Astrocyte of the cerebellum (primary cell): ENCODE results near the gene GRB10.

Experiments used
- DNase-seq: peaks from one replicate; pipeline ENCODE4 v3.0.0-alpha.2; 2011; ENCODE audit warnings: low read depth
- H3K4me3 ChIP-seq: 2 replicates; pipeline ENCODE4 v1.5.1; 2011; ENCODE audit warnings: mild to moderate bottlenecking, low read depth, low read length, moderate library complexity
- in situ Hi-C: cut with HindIII; loops from 2 replicates; pipeline ENCODE4 v1.10.0; 2017; ENCODE audit warnings: low sequenced_read_pairs
- TF ChIP-seq, protein P1 (sequence below): IDR thresholded peaks from 2 replicates; pipeline ENCODE4 v1.5.1; 2012; ENCODE audit warnings: low read length, low read depth, moderate library complexity, mild to moderate bottlenecking; ENCODE audit errors: missing control alignments

GRB10 gene

DNA sequence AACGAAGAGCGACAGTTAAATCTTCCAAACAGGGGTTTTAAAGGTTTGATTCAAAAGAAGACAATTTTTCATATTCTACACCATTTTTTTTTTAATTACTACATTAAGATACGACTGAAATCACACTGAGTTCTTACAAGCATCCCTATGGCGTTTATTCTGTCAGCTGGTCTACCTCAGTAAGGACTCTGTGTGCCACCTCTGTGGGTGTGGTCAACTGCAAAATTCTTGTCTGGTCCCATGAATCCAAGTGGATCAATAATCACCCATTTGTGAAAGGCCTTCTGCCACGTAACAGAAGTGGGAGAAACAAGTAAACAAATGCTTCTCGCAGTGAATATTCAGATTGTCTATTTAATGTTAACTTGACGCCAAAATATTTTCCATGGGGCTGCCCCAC is 104.1 kb downstream of the GRB10 start:
- DNase-seq = no peak
- TF ChIP-seq, protein P1, sequence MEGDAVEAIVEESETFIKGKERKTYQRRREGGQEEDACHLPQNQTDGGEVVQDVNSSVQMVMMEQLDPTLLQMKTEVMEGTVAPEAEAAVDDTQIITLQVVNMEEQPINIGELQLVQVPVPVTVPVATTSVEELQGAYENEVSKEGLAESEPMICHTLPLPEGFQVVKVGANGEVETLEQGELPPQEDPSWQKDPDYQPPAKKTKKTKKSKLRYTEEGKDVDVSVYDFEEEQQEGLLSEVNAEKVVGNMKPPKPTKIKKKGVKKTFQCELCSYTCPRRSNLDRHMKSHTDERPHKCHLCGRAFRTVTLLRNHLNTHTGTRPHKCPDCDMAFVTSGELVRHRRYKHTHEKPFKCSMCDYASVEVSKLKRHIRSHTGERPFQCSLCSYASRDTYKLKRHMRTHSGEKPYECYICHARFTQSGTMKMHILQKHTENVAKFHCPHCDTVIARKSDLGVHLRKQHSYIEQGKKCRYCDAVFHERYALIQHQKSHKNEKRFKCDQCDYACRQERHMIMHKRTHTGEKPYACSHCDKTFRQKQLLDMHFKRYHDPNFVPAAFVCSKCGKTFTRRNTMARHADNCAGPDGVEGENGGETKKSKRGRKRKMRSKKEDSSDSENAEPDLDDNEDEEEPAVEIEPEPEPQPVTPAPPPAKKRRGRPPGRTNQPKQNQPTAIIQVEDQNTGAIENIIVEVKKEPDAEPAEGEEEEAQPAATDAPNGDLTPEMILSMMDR = no peak
- no peak overlapping the region for H3K4me3 ChIP-seq
- in situ Hi-C loops = no loop called here

DNA sequence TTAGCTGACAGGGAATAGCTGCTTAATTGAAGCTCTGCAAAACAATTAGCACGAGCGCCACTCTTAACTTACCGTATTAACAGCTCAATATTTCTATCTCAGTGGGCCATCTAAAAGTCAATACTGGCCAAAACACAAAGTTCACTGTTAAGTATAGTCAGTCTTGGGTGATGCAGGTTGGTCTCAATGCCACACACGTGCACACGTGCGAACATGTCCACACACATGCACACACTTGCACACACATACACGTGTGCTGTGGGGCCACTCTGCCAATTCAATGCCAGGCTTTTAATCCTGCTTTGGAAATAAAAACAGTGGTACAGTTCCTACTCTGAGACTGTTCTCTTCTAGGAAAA is 105.1 kb downstream of the GRB10 start:
- DNase-seq = no peak
- TF ChIP-seq, protein P1 = no peak
- in situ Hi-C loops = no loop called here
- no peak overlapping the region for H3K4me3 ChIP-seq

- H3K4me3 ChIP-seq = no peak overlapping the region
- TF ChIP-seq, protein P1 = no peak
- in situ Hi-C loops = no loop called here
- no peak for DNase-seq
Measured at GRCh38 chr7:50676740-50677637, 105.7 kb downstream of the GRB10 start.

- no peak overlapping the region for H3K4me3 ChIP-seq
- in situ Hi-C loops = no loop called here
- TF ChIP-seq, protein P1 = no peak
- no peak for DNase-seq
Measured at GRCh38 chr7:50676079-50676478, 106.6 kb downstream of the GRB10 start.

GRCh38 chr7:50674896-50675835 is 107.5 kb downstream of the GRB10 start:
- DNase-seq = no peak
- H3K4me3 ChIP-seq = no peak overlapping the region
- in situ Hi-C loops = no loop called here
- TF ChIP-seq, protein P1 = no peak

GRCh38 chr7:50674299-50674698 is 108.4 kb downstream of the GRB10 start:
- in situ Hi-C loops = no loop called here
- TF ChIP-seq, protein P1 = no peak
- no peak overlapping the region for H3K4me3 ChIP-seq
- no peak for DNase-seq
